NCI-H187 treated with DMSO at 0.1 percent for 48 hours (cell line): ENCODE results near the gene CSPG5.

Experiments
- DNase-seq: peaks from one replicate; lab custom pipeline; 2025; lab: John Stamatoyannopoulos, UW

CSPG5 gene, protein sequence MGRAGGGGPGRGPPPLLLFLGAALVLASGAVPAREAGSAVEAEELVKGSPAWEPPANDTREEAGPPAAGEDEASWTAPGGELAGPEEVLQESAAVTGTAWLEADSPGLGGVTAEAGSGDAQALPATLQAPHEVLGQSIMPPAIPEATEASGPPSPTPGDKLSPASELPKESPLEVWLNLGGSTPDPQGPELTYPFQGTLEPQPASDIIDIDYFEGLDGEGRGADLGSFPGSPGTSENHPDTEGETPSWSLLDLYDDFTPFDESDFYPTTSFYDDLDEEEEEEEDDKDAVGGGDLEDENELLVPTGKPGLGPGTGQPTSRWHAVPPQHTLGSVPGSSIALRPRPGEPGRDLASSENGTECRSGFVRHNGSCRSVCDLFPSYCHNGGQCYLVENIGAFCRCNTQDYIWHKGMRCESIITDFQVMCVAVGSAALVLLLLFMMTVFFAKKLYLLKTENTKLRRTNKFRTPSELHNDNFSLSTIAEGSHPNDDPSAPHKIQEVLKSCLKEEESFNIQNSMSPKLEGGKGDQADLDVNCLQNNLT

GRCh38 chr3:47578691-47579632 lies at the start of gene CSPG5:
Gene CSPG5 (minus strand): TSS chr3:47578865. CDS start chr3:47578693, 172 bp downstream.
- DNase-seq, result no peak

GRCh38 chr3:47628426-47628825 lies 49.8 kb upstream of the CSPG5 start:
- DNase-seq, result no peak

GRCh38 chr3:47622671-47623461 lies 44.2 kb upstream of the CSPG5 start:
- DNase-seq, result no peak

GRCh38 chr3:47617086-47618010 lies 38.7 kb upstream of the CSPG5 start:
- DNase-seq, result no peak

- DNase-seq, result no peak
Observed at GRCh38 chr3:47614788-47615187, 36.1 kb upstream of the CSPG5 start.

DNA sequence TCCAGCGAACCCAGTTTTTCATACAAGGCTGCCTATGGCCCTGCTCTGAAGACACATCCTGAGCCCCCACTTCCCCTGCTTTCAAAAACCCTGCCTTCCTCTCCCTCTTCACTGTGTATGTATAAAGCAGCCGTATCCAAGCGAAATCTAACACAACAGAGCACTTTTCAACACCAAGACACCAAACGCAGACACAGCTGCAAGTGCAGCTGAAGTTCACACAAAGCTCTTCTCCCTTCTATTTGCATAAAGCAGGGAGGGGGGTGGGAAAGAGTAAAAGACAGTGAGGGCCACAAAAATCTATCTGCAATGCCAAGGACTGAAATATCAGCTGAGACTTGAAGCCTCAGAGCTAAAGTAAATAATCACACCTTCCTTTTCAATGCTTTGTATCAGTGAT lies 35.1 kb upstream of the CSPG5 start:
- no peak for DNase-seq

DNA sequence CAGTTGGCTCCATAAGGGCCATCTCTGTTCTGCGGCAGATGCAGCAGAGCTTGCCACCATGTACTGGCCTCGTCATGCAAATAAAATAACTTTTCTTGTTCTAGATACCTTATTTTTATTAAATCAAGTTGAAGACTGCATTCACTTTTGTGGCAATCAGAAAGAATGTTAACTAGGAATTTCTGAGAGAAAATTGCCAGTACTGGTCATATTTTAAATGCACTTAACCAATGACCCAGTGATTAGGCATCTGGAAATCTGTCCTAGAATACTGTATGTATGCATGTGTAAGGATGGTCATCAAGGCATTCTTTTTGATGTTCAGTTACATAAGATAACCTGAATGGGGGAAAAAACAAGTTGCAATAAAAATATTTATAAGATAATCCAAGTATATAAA lies 34.2 kb upstream of the CSPG5 start:
- DNase-seq, result no peak

DNA sequence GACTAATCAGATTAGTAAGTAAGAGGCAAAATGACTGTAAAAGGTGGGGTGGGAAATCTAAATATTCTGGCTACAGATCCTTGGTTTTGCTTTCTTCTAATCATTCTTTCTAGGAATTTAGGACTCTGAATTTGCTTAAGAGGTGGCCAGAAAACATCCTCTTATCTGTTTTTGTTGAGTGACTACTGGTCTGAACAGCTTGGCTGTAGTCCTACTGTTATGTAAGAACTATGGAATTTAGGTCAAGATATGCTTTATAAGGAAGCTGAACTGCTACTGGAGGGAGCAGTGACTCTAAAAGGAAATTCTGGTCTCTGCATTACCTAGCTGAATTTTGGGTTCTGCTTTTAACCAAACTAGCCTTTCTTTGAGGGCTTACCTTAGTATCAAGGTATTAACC lies 33.5 kb upstream of the CSPG5 start:
- DNase-seq, result no peak

DNA sequence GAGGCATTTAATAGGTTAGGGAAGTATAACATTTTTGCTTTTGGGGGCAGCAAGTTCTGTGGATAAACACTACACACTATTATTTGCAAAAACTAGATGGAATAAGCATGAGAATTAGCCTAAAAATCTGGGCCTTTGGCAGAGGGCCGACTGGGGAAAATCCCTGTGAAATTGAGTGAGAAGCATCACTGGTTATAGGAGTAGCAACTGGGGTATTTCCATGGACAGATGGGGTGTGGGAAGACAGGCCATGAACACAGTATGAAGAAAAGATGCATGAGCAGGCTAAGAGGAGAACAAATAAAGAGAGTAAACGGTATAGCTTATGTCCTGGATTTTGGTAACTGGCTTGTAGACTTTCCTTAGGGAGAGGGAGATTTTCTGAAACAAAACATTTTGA lies 32.9 kb upstream of the CSPG5 start:
- DNase-seq, result no peak

DNA sequence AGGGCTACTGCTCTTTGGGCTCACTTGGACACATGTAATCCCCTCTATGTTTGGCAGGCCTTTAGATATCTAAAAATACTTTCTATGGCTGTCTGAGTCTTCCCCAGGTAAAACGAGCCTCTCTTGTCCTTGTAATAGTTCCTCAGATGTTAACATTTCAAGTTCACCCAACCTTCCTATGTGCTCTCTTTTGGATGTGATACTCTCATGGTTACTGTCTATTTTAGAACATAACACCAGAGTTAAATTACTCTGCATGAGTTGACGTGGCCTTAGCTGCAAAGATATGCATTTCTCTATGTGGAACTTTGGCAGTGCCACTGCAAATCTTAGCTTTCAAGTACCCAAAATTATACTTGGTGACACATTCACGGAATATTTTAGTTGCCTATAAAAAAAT lies 31.9 kb upstream of the CSPG5 start:
- no peak for DNase-seq

- no peak for DNase-seq
Observed at GRCh38 chr3:47607335-47607734, 28.7 kb upstream of the CSPG5 start.

DNA sequence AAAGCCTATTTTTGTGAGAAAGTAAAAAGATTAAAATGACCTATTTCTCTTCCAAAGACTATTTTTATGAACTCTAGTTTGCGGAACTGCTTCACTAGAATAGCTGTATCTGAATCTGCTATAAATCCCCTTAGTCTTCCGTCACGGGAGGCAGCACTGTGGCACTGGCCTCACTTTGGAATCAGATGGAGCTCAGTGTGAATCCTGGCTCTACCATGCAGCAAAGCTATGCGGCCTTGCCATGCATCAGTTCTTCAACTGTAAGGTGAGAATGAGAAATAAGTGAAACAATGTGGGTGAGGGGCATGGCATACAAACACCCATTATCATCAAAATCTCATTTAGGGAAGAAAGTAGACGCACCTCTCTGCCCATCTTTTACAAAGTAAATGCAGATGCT lies 27.5 kb upstream of the CSPG5 start:
- DNase-seq, result no peak

DNA sequence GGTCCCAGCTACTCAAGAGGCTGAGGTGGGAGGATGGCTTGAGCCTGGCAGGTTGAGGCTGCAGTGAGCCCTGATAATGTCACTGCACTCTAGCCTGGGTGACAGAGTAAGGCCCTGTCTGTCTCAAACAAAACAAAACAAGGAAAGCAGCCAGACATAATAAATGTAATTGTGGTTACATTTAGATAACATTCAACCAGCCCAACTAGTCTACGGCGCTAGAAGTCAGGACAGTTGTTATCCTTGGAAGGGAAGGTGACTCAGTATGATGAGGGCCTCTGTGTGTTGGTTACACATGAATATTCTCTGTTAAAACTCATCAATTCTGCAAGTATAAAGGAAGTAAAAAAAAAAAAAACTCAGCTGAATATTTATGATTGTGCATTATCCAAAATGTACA lies 27.0 kb upstream of the CSPG5 start:
- DNase-seq, result no peak

GRCh38 chr3:47604145-47604544 lies 25.5 kb upstream of the CSPG5 start:
- DNase-seq, result no peak

DNA sequence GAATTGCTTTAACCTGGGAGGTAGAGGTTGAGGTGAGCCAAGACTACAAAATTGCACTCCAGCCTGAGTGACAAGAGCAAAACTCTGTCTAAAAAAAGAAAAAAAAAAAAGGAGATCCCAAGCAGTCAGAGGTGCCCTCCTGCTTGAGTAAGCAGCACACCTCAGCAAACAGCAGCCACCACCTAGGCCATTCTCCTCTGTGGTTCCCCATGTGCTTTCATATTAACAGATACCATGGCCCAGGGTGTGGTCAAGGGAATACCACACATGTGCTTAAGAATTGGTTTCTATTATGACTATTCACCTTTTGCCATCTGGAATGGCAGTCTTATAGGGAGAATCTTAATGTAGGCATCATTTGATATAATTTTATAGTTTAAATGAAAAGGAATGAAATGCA lies 24.7 kb upstream of the CSPG5 start:
- no peak for DNase-seq

DNA sequence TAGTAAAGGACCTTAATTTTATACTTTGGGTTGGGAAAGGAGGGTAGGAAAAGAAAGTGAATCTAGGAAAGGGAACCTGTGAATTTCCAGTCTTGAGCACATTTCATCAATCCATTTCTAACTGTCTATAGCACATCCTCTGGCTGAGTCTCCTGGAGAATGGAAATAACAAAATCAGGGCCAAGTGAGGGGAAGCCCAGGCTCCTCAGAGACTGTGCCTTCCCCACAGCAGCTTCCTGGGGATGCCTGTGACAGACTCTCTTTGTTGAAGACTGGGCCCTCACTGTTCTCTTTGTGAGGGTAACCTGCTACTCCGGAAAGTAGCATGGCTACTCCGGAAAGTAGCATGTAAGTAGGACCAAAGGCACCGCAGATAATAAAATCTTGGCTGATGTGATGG lies 22.6 kb upstream of the CSPG5 start:
- DNase-seq, result no peak

GRCh38 chr3:47594792-47595191 lies 16.1 kb upstream of the CSPG5 start:
- DNase-seq, result no peak

GRCh38 chr3:47592066-47592795 lies 13.6 kb upstream of the CSPG5 start:
- DNase-seq, result no peak

- no peak for DNase-seq
Observed at GRCh38 chr3:47590216-47590615, 11.6 kb upstream of the CSPG5 start.

DNA sequence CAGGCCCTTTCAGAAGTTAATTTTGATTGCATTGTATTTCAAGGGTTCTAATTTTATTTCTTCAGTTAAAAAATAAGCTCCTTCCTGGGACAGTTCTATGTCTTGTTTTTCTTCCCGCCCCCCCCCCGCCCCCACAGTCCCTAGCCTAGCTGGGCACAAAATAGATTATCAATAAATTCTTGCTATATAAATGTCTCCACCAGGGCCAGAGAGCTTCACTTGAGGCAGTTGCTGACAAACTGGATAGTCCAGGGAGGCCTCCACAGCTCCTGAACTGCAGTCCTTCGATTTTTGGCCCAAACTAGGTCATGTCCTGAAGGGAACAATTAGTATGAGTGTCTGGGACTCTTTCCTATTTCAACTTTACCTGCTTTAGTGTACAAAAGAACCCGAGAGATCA lies 9.9 kb upstream of the CSPG5 start:
- DNase-seq, result no peak
